Activated CD4-positive, alpha-beta T cell treated with anti-CD3 and anti-CD28 coated beads for 36 hours (primary cell): ENCODE results near the gene NFS1. TPM values are rescaled to one million over a fixed set of nuclear protein-coding genes. Genes with fewer than 3 reads are reported as not detected.
A peak's percentile ranks its signal among the peaks of the same experiment; 100 is the strongest.
"Not testable (repeated sequence)": the region's sequence is repeated elsewhere in the genome, so short reads cannot be mapped to it uniquely, and the experiment has no call there.

Experiments used
- ATAC-seq: fragments of 200-7000 bp; cut with Tn5 transposase; one replicate; pipeline ENCODE4 v1.10.0; 2021; ENCODE audit warnings: mild to moderate bottlenecking, moderate library complexity
- CTCF ChIA-PET: fragments of 350-600 bp; sonication (Branson Sonifier 250); formaldehyde crosslinking; loops from one replicate; lab custom pipeline; 2021; ENCODE audit warnings: antibody characterized with exemption; lab: Charles Lee
- POLR2A ChIA-PET: fragments of 350-600 bp; sonication (Branson Sonifier 250); formaldehyde crosslinking; loops from one replicate; lab custom pipeline; 2021; ENCODE audit warnings: antibody characterized with exemption, inconsistent platforms; lab: Charles Lee
- DNase-seq: peaks from one replicate; pipeline ENCODE4 v3.0.0-alpha.2; 2020
- H3K27ac Mint-ChIP-seq: one replicate; pipeline ENCODE4 v1.8.0; 2021; ENCODE audit warnings: mixed read lengths
- H3K27me3 Mint-ChIP-seq: one replicate; pipeline ENCODE4 v1.8.0; 2021; ENCODE audit warnings: mixed read lengths
- H3K36me3 Mint-ChIP-seq: one replicate; pipeline ENCODE4 v1.8.0; 2021; ENCODE audit warnings: low read depth, mixed read lengths
- H3K4me1 Mint-ChIP-seq: one replicate; pipeline ENCODE4 v1.8.0; 2021; ENCODE audit warnings: mixed read lengths
- H3K4me3 Mint-ChIP-seq: one replicate; pipeline ENCODE4 v1.8.0; 2021; ENCODE audit warnings: mild to moderate bottlenecking, moderate library complexity, mixed read lengths
- H3K9me3 Mint-ChIP-seq: one replicate; pipeline ENCODE4 v1.8.0; 2021; ENCODE audit warnings: low read depth, mixed read lengths
- intact Hi-C, 2 experiments: fragments of 100-400 bp; cut with DNase I in 1 of 2; cut with micrococcal nuclease in 1 of 2; formaldehyde crosslinking; loops; one replicate each; pipeline versions ENCODE4 v1.14.2 to v1.15.1; 2022 to 2024; cut with DNase I, micrococcal nuclease
- total RNA-seq, 2 experiments: library from RNA; stranded (reverse); gene quantifications; one replicate each; pipeline ENCODE4 v1.2.3, GENCODE V29; 2021

NFS1 gene
- total RNA-seq, 2 experiments from 2014 or later = 43.2 to 44.6 TPM

DNA sequence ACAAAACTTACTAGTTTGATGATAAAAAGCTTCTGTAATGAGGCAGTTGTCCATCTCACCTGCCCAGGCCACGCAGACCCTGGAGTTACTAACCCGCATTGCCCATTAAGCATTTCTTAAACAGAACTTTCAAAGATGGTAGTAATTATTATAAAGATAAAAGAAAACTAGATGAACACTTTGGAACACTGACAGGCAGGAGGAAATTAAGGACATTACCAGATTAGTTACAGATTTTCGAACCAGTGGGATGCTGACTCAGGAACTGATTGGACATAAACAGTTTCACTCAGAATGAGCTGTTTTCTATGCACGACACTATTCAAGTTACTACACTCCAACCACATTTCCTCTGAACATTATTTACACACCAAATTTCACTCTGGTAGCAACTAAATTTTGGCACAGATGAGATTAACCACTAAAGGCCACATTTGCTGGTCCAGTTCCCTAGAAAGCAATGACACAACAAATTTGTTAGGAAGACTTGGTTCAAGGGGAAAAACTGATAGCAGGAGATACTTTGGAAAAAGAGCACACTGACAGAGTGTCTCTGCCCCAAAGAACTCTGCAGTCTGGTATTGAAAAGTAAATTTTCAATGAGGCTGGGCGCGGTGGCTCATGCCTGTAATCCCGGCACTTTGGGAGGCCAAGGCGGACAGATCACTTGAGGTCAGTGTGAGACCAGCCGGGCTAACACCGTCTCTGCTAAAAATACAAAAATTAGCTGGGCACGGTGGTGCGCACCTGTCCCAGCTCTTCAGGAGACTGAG, 3.1 kb upstream of the NFS1 start:
- Mint-ChIP-seq H3K27me3 (no peaks in the 10 kb centered on the region), H3K4me1 (peaks cover 37% of the 10 kb centered on the region), H3K27ac (peak overlapping the region; percentile 51), H3K36me3 (peaks cover 76% of the 10 kb centered on the region), H3K9me3 (no peaks in the 10 kb centered on the region), H3K4me3 (no peak overlapping the region)
- ATAC-seq (no peak), DNase-seq (no peak)
- intact Hi-C loops = loop anchor here (2.0 to 10.0 kb wide), 2 partner anchors 237 to 239 kb away; no protein-coding TSS in a partner anchor
- CTCF ChIA-PET = interaction anchor here (1.2 to 1.4 kb wide), 2 partner anchors 13 to 101 kb away, joined by 3 to 5 read pairs; no protein-coding TSS in a partner anchor
- POLR2A ChIA-PET = interaction anchor here (0.5 to 2.4 kb wide), 10 partner anchors 9 to 86 kb away, joined by 3 to 11 read pairs (median 4); partner anchors contain the start of genes RBM39 and SPAG4

DNA sequence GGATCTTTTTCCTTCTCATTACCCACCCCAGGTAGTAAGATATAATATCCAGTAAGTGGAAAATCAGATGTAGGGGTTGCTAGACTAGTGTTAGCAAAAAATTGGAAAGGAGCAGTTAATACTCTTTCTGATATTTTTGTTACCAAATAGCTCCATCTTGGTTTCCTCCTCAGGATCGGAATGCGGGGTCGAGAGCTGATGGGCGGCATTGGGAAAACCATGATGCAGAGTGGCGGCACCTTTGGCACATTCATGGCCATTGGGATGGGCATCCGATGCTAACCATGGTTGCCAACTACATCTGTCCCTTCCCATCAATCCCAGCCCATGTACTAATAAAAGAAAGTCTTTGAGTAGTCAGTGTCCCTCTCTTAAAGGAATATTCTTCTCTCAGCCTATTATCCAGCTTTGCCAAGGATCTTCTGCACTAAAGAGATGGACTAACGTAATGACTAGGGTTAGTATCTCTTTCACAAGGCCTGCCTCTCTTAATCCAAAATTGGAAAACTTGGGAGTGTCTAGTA, 1.5 kb upstream of the NFS1 start:
- DNase-seq (no peak), ATAC-seq (no peak)
- POLR2A ChIA-PET = interaction anchor here (0.8 to 2.4 kb wide), 4 partner anchors 11 to 82 kb away, joined by 3 to 11 read pairs (median 7); partner anchors contain the start of gene RBM39
- Mint-ChIP-seq H3K27me3 (no peaks in the 10 kb centered on the region), H3K27ac (peak overlapping the region; percentile 98), H3K4me1 (peaks cover 40% of the 10 kb centered on the region), H3K9me3 (no peaks in the 10 kb centered on the region), H3K36me3 (peaks cover 64% of the 10 kb centered on the region), H3K4me3 (peak overlapping the region; percentile 87)
- intact Hi-C loops = loop anchor here in 1 of 2 experiments (10.0 kb wide), 1 partner anchor 236 kb away; no protein-coding TSS in a partner anchor
- CTCF ChIA-PET = interaction anchor here (0.6 to 2.3 kb wide), 5 partner anchors 9 to 253 kb away, joined by 3 to 10 read pairs (median 6); partner anchors contain the start of gene SCAND1

DNA sequence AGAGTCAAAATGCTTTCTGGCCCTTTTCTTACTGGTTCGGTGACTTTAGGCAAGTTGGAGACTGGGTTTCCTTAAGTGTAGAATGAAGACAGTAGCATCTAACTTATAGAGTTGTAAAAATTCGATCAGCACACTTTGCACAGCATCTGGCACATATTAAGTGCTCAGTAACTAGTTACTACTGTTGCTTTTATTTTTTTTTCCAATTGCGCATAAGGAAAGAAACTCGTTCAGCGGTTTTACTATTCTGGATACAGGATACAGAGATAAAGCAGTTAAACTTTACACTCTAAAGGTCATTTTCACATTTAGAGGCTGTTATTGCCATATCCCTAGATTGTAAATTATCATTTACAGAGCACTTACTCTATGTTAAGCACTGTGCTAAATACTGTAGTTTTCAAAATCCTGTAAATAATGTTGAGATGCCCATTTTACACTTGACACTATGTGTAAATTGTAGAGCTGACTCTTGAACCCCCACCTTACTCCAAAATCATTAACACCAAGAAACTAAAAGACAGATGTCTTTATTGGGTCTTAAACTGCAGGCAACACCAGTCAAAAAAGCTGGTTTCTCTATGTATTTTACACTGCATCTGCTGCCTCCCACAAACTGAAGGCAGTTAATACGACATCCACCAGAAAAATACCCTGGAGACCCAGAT, 939 bp upstream of the NFS1 start:
- peaks cover 65% of the 10 kb centered on the region for H3K36me3 Mint-ChIP-seq

DNA sequence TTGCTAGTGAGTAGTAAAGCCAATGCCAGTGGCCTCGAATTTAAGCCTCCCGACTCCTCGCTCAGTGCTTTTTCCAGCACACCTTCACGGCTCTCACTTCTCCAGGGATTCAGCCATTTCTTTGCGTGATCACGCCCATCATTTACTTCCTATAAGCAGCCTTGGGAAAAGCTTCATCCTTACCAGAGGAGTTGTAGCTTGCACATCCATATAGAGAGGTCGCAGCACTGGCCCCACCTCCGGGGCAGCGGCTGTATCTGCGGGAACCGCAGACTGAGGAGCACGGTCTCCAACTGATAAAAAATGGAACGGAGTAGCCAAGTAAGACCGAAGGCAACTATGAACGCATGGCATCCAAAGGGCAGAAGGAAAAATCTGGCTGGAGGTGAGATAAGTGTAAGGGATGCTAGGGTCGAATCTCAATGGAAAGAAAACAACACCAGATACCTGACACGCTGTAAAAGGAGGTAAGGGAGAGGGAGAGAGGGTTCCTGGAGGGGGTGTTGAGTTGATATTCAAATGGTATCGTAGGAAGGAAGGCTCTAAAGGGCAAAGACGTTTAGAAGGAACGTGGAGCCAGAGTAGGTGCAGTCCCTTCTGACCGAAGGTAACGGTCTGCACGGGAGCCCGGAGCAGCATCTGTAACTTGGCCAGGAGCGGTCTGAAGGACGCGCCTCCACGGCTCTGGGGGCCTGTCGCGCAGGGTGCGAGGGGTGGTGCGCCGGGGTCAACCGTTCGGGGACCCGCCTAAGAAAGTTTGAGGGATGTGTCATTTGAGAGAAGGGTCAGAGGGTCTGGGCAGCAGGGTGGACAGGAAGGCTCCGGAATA, 640 bp downstream of the NFS1 start:
- H3K36me3 Mint-ChIP-seq = peaks cover 51% of the 10 kb centered on the region
- intact Hi-C loops = loop anchor here (1.0 to 10.0 kb wide), 11 partner anchors 34 to 256 kb away; partner anchors contain the start of genes CPNE1 (in 2 of the 2), RBM12 (in 2 of the 2), CEP250 (in 1 of the 2) and ERGIC3 (in 1 of the 2)
- H3K4me1 Mint-ChIP-seq = peaks cover 40% of the 10 kb centered on the region
- peak; percentile 28 for ATAC-seq
- no peak for DNase-seq
- peak overlapping the region; percentile 86 for H3K27ac Mint-ChIP-seq
- ChIA-PET CTCF (no interaction called here), POLR2A (interaction anchor here (1.0 to 1.2 kb wide), 2 partner anchors 44 to 83 kb away, joined by 3 to 5 read pairs; partner anchors contain the start of genes RBM39 and SPAG4)
- H3K27me3 Mint-ChIP-seq = no peaks in the 10 kb centered on the region
- H3K9me3 Mint-ChIP-seq = no peaks in the 10 kb centered on the region
- H3K4me3 Mint-ChIP-seq = peak overlapping the region; percentile 87

More for the DNA sequence above, 939 bp upstream of the NFS1 start:
- H3K4me3 Mint-ChIP-seq = peak overlapping the region; percentile 87
- no peaks in the 10 kb centered on the region for H3K9me3 Mint-ChIP-seq
- ATAC-seq (no peak), DNase-seq (no peak)
- CTCF ChIA-PET = interaction anchor here (0.6 to 2.3 kb wide), 7 partner anchors 11 to 254 kb away, joined by 3 to 10 read pairs (median 3); partner anchors contain the start of gene SCAND1
- POLR2A ChIA-PET = interaction anchor here (0.6 to 2.1 kb wide), 6 partner anchors 30 to 81 kb away, joined by 3 to 9 read pairs (median 6); partner anchors contain the start of genes CPNE1, RBM12 and RBM39
- peak overlapping the region; percentile 98 for H3K27ac Mint-ChIP-seq
- intact Hi-C loops = loop anchor here (1.0 to 10.0 kb wide), 12 partner anchors 35 to 254 kb away; partner anchors contain the start of genes CPNE1 (in 2 of the 2), RBM12 (in 2 of the 2), CEP250 (in 1 of the 2) and ERGIC3 (in 1 of the 2)
- no peaks in the 10 kb centered on the region for H3K27me3 Mint-ChIP-seq
- peaks cover 44% of the 10 kb centered on the region for H3K4me1 Mint-ChIP-seq

DNA sequence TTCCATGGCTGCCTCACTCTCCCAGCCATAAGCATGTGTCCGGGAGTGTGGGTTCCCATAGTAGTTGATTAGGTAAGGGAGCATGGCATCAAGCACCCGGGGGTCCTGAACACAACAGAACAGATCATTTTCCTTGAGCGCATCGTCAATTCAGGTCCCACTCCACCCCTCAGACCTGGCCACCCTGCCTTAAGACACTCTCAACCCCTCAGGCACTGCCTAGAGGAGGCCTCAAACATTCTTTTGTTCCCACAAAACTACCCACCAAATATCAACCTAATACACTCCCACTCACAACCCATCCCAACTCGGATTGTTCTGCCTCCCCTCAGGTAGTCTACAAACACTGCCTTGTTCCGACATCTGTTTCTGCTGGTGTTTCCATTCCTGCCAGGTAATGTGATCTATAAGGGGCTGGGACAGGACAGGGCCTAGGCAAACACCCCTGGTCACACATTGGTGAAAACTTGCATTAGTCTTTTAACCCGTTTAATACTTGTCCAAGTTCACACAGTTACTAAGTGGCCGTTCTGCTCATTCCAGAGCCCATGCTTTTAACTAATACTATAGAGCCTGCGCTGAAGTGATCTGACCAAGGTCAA, 1.4 kb downstream of the NFS1 start:
- H3K36me3 Mint-ChIP-seq = peaks cover 48% of the 10 kb centered on the region
- POLR2A ChIA-PET = interaction anchor here (0.6 to 1.0 kb wide), 2 partner anchors 14 to 78 kb away, joined by 5 to 6 read pairs; no protein-coding TSS in a partner anchor
- no peak for DNase-seq
- peaks cover 39% of the 10 kb centered on the region for H3K4me1 Mint-ChIP-seq
- peak overlapping the region; percentile 49 for H3K27ac Mint-ChIP-seq
- intact Hi-C loops = loop anchor here (2.0 to 10.0 kb wide), 5 partner anchors 33 to 243 kb away; partner anchors contain the start of genes CEP250 (in 1 of the 2), CPNE1 (in 1 of the 2), RBM12 (in 1 of the 2) and SPAG4 (in 1 of the 2)
- ATAC-seq = no peak
- no peaks in the 10 kb centered on the region for H3K9me3 Mint-ChIP-seq
- CTCF ChIA-PET = no interaction called here
- peak overlapping the region; percentile 87 for H3K4me3 Mint-ChIP-seq
- no peaks in the 10 kb centered on the region for H3K27me3 Mint-ChIP-seq

DNA sequence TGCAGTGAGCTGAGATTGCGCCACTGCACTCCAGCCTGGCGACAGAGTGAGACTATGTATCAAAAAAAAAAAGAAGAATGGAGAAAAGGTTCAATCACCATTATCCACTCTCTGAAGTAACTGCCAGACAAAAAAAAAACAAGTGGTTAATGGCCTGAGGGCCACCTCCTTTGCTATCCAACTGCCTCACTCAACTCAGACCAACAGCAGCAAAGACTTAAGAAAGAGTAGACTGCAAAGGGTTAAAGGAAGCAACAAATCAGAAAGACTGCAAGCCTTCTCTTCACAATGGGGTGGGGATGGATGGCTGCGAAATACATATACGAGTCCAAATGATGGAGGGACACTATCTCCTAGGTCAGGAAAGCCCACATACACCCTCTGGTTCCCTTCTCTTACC, 3.2 kb downstream of the NFS1 start:
- Mint-ChIP-seq H3K4me1 (peaks cover 29% of the 10 kb centered on the region), H3K27me3 (no peaks in the 10 kb centered on the region), H3K27ac (no peak overlapping the region), H3K36me3 (peaks cover 37% of the 10 kb centered on the region), H3K9me3 (no peaks in the 10 kb centered on the region), H3K4me3 (no peak overlapping the region)
- ChIA-PET POLR2A (interaction anchor here (0.7 kb wide), 1 partner anchor 56 kb away, joined by 5 read pairs; no protein-coding TSS in a partner anchor), CTCF (interaction anchor here (0.7 kb wide), 2 partner anchors 21 to 182 kb away, joined by 3 to 4 read pairs; no protein-coding TSS in a partner anchor)
- no peak for ATAC-seq
- intact Hi-C loops = loop anchor here (5.0 to 10.0 kb wide), 3 partner anchors 79 to 189 kb away; partner anchors contain the start of gene SPAG4 (in 1 of the 2)
- no peak for DNase-seq

DNA sequence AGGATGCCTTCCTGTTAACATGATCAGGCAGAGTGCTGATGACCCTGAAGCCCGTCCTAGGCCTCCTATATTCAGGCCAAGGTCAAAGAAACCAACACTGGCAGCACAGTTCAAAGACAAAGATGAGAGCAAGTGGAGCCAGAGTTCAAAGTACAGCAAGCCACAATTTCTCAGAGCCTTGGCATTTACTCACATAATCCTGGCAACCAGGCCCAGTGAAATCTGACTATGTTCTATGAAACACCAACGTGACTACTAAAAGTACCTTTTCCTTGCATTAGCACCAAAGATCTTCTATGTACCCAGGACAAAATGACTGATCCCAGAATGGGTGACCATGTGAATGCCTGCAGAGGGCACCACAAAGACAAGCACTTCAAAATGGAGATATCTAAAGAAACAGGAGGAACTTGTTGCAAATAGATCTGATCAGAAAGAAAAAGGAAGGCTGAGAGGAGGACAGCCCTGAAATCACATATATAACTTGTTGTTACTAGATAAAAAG, 3.9 kb downstream of the NFS1 start:
- ATAC-seq (no peak), DNase-seq (no peak)
- no peak overlapping the region for H3K4me3 Mint-ChIP-seq
- intact Hi-C loops = loop anchor here (5.0 to 10.0 kb wide), 3 partner anchors 78 to 190 kb away; partner anchors contain the start of gene SPAG4 (in 1 of the 2)
- CTCF ChIA-PET = no interaction called here
- H3K9me3 Mint-ChIP-seq = no peaks in the 10 kb centered on the region
- H3K36me3 Mint-ChIP-seq = peaks cover 35% of the 10 kb centered on the region
- H3K27me3 Mint-ChIP-seq = no peaks in the 10 kb centered on the region
- peaks cover 22% of the 10 kb centered on the region for H3K4me1 Mint-ChIP-seq
- H3K27ac Mint-ChIP-seq = no peak overlapping the region
- POLR2A ChIA-PET = no interaction called here

DNA sequence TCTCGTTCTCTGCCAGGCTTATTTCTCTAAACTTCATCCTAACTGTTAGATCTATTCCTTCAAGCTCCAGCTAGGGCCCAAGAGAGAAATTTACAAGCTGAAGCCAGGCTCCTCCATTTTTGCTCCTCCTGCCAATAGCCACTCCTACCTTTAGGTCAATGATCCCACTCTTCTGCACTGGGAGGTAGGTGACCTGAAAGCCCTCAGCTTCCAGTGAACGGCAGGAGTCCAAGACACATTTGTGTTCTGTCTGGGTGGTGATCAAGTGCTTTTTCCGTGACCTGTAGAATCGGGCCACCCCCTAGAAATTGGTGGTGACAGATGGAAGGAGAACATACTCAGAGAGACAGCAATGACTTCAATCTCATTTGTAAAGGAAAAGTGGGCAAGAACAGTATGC, 8.9 kb downstream of the NFS1 start:
- DNase-seq (no peak), ATAC-seq (no peak)
- H3K4me3 Mint-ChIP-seq = no peak overlapping the region
- no peak overlapping the region for H3K27ac Mint-ChIP-seq
- ChIA-PET CTCF (interaction anchor here (0.6 kb wide), 1 partner anchor 60 kb away, joined by 3 read pairs; no protein-coding TSS in a partner anchor), POLR2A (interaction anchor here (0.7 kb wide), 1 partner anchor 448 kb away, joined by 3 read pairs; no protein-coding TSS in a partner anchor)
- intact Hi-C loops = loop anchor here in 1 of 2 experiments (10.0 kb wide), 1 partner anchor 195 kb away; no protein-coding TSS in a partner anchor
- H3K36me3 Mint-ChIP-seq = peaks cover 36% of the 10 kb centered on the region
- H3K9me3 Mint-ChIP-seq = no peaks in the 10 kb centered on the region
- H3K27me3 Mint-ChIP-seq = no peaks in the 10 kb centered on the region
- H3K4me1 Mint-ChIP-seq = peaks cover under 1% of the 10 kb centered on the region

DNA sequence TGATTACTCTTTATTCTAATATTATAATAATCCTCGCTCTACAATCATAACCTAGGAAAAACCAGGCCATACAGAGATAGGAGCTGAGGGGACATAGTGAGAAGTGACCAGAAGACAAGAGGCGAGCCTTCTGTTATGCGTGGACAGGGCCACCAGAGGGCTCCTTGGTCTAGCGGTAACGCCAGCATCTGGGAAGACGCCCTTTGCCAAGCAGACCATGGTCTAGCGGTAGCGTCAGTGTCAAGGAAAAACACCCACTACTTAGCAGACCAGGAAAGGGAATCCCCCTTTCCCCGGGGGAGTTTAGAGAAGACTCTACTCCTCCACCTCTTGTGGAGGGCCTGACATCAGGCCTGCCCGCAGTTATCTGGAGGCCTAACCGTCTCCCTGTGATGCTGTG, 12.3 kb downstream of the NFS1 start:
- peaks cover 28% of the 10 kb centered on the region for H3K36me3 Mint-ChIP-seq

More for the DNA sequence above, 12.3 kb downstream of the NFS1 start:
- DNase-seq = peak; percentile 36
- CTCF ChIA-PET = interaction anchor here (0.6 kb wide), 2 partner anchors 196 to 197 kb away, joined by 4 read pairs; no protein-coding TSS in a partner anchor
- H3K4me3 Mint-ChIP-seq, intact Hi-C loops, H3K27me3 Mint-ChIP-seq, H3K9me3 Mint-ChIP-seq, H3K27ac Mint-ChIP-seq, ATAC-seq, POLR2A ChIA-PET, H3K4me1 Mint-ChIP-seq: not testable (repeated sequence)
